ENCODE measurements around the gene BMPR1A.

The BMPR1A gene

DNA sequence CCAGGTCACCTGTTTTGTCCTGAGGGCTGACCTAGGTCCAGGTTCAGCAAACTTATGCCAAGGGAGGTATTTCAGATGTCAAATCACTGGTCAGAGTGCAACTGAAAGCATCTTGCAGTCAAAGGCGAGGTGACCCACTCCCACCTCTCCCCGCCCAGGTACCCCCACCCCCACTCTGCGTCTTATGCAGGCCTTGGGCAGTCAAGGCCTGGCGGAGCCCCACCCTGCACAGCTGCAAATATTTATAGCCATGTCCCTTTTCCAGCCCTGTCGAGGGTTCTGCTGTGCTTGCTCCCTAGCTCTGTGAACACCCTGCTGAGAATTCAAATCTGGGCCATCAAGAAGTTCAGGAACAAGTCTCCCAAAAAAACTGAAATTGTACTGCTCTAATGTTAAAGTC is 40.6 kb upstream of the BMPR1A start:
- TF ChIP-seq, protein P1, sequence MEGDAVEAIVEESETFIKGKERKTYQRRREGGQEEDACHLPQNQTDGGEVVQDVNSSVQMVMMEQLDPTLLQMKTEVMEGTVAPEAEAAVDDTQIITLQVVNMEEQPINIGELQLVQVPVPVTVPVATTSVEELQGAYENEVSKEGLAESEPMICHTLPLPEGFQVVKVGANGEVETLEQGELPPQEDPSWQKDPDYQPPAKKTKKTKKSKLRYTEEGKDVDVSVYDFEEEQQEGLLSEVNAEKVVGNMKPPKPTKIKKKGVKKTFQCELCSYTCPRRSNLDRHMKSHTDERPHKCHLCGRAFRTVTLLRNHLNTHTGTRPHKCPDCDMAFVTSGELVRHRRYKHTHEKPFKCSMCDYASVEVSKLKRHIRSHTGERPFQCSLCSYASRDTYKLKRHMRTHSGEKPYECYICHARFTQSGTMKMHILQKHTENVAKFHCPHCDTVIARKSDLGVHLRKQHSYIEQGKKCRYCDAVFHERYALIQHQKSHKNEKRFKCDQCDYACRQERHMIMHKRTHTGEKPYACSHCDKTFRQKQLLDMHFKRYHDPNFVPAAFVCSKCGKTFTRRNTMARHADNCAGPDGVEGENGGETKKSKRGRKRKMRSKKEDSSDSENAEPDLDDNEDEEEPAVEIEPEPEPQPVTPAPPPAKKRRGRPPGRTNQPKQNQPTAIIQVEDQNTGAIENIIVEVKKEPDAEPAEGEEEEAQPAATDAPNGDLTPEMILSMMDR (conservative IDR thresholded peaks at IDR 0.05; ENCODE audit: low read depth) = no peak
- POLR2A ChIA-PET (ENCODE audit: low non-redundant PET) = no interaction called here
- CTCF ChIA-PET = no interaction called here
- DNase-seq (ENCODE audit: low spot score) = no peak
- no peak overlapping the region for H3K27ac ChIP-seq

DNA sequence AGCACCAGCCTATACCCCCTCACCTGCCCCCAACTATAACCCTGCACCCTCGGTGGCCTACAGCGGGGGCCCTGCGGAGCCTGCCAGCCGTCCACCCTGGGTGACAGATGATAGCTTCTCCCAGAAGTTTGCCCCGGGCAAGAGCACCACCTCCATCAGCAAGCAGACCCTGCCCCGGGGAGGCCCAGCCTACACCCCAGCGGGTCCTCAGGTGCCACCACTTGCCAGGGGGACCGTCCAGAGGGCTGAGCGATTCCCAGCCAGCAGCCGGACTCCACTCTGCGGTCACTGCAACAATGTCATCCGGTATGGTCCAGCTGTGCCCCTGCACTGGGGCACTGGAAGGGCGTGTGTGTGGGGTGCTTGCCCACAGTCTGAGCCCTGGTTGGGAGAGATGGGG is 40.0 kb upstream of the BMPR1A start:
- TF ChIP-seq, protein P1 (conservative IDR thresholded peaks at IDR 0.05; ENCODE audit: low read depth) = no peak

DNA sequence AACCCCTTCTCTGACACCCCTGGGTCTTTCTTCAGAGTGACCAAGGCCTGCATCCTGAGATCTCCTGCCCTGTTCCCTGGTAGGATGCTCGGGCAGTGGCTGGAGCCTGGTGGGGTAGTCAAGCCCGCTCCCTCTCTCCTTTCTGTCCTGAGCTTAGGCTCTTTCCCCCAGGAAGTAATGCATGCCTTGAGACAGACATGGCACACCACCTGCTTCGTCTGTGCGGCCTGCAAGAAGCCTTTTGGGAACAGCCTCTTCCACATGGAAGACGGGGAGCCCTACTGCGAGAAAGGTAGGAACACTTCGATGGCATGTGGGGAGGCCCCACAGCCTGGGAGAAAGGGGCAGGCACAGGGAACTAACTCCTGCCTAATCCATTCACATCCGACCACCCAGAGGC is 37.9 kb upstream of the BMPR1A start:
- DNase-seq (ENCODE audit: low spot score) = no peak
- ChIA-PET POLR2A (ENCODE audit: low non-redundant PET) (no interaction called here), CTCF (interaction anchor here (0.6 kb wide), 2 partner anchors 15 to 182 kb away, joined by 3 to 7 read pairs; no protein-coding TSS in a partner anchor)
- TF ChIP-seq, protein P1 (conservative IDR thresholded peaks at IDR 0.05; ENCODE audit: low read depth) = no peak
- H3K27ac ChIP-seq = no peak overlapping the region

More for the DNA sequence above, 40.0 kb upstream of the BMPR1A start:
- CTCF ChIA-PET = interaction anchor here (0.6 kb wide), 1 partner anchor 310 kb away, joined by 4 read pairs; no protein-coding TSS in a partner anchor
- DNase-seq (ENCODE audit: low spot score) = no peak
- POLR2A ChIA-PET (ENCODE audit: low non-redundant PET) = no interaction called here
- H3K27ac ChIP-seq = no peak overlapping the region

DNA sequence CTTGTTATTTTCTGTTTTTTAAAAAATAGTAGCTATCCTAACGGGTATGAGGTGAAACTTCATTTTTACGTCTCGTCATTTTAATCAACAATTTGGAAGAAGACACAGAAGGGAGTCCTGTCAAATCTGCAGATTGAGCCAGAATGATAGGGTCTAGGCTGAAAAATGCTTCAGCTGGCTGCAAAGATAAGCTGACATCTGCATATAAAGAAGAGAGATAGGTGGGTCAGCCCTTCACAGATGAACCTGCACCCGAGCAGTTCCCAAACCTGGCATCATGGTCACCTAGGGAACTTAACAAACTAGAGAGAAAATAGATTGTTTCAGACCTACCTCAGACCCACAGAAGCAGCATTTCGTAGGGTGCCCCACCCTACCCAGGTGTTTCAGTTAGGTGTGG is 35.2 kb upstream of the BMPR1A start:
- CTCF ChIA-PET = no interaction called here
- POLR2A ChIA-PET (ENCODE audit: low non-redundant PET) = no interaction called here
- TF ChIP-seq, protein P1 (conservative IDR thresholded peaks at IDR 0.05; ENCODE audit: low read depth) = no peak
- no peak overlapping the region for H3K27ac ChIP-seq
- DNase-seq (ENCODE audit: low spot score) = no peak

DNA sequence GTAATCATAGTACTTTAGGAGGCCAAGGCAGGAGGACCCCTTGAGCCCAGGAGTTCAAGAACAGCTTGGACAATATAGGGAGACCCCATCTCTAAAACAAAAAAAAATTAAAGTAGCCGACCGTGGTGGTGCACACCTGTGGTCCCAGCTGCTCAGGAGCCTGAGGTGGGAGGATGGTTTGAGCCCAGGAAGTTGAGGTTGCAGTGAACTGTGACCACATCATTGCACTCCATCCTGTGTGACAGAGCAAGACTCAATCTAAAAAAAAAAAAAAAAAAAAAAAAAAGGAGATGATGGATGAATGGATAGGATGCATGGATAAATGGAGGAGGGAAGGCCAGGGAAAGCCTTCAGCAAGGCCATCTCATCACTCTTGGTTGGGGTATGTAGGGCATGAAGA is 33.4 kb upstream of the BMPR1A start:
- ChIA-PET POLR2A (ENCODE audit: low non-redundant PET) (no interaction called here), CTCF (interaction anchor here (0.6 kb wide), 1 partner anchor 137 kb away, joined by 3 read pairs; no protein-coding TSS in a partner anchor)

DNA sequence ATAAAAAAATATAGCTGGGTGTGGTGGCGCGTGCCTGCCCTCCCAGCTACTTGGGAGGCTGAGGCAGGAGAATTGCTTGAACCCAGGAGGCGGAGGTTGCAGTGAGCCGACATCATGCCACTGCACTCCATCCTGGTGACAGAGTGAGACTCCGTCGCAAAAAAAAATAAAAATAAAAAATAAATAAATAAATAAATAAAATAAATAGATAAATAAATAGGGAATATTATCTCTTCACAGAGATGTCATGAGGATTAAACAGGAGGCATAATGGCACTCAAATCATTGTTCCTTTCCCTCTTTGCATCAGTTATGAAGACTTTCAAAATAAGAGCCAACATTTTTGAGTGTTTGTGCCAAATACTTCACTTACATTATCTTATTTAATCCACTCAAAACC is 32.0 kb upstream of the BMPR1A start:
- TF ChIP-seq, protein P1 (conservative IDR thresholded peaks at IDR 0.05; ENCODE audit: low read depth) = no peak

More for the DNA sequence above, 33.4 kb upstream of the BMPR1A start:
- H3K27ac ChIP-seq = no peak overlapping the region
- DNase-seq (ENCODE audit: low spot score) = no peak
- TF ChIP-seq, protein P1 (conservative IDR thresholded peaks at IDR 0.05; ENCODE audit: low read depth) = no peak

More for the DNA sequence above, 32.0 kb upstream of the BMPR1A start:
- ChIA-PET POLR2A (ENCODE audit: low non-redundant PET) (no interaction called here), CTCF (no interaction called here)
- H3K27ac ChIP-seq = no peak overlapping the region
- no peak for DNase-seq (ENCODE audit: low spot score)

Measured in RWPE1 (cell line).